Upper lobe of right lung (tissue), 1 donor: ENCODE results near the gene PI16. TPM values are rescaled to one million over a fixed set of nuclear protein-coding genes. Genes with fewer than 3 reads are reported as not detected.

Source experiments
- ATAC-seq: fragments of 200-7000 bp; cut with Tn5 transposase; one replicate; pipeline ENCODE4 v1.9.1; 2020; ENCODE audit warnings: mild to moderate bottlenecking, moderate library complexity
- DNase-seq: peaks from one replicate; pipeline ENCODE4 v3.0.0-alpha.2; 2020
- H3K27ac ChIP-seq: fragments of 200-600 bp; one replicate; pipeline ENCODE4 v1.8.0; 2022
- H3K27me3 ChIP-seq: fragments of 200-600 bp; one replicate; pipeline ENCODE4 v1.8.0; 2022; ENCODE audit warnings: mild to moderate bottlenecking
- H3K36me3 ChIP-seq: fragments of 200-600 bp; one replicate; pipeline ENCODE4 v1.8.0; 2022
- H3K4me1 ChIP-seq: fragments of 200-600 bp; one replicate; pipeline ENCODE4 v1.8.0; 2022
- H3K4me3 ChIP-seq: fragments of 200-600 bp; one replicate; pipeline ENCODE4 v1.8.0; 2022; ENCODE audit warnings: mild to moderate bottlenecking
- H3K9me3 ChIP-seq: fragments of 200-600 bp; one replicate; pipeline ENCODE4 v1.8.0; 2022
- intact Hi-C: fragments of 100-400 bp; cut with DNase I; formaldehyde crosslinking; loops from one replicate; pipeline ENCODE4 v1.11.0; 2022
- total RNA-seq: library from RNA; stranded (reverse); fragmentation: NEBNext Ultra II Directional; extraction: Animal tissue kit (Norgen Biotek cat#: 25700); gene quantifications from one replicate; pipeline ENCODE4 v1.2.1, GENCODE V29; 2021
- TF ChIP-seq, protein P1 (sequence below): fragments of 200-600 bp; IDR thresholded peaks from one replicate; pipeline ENCODE4 v1.8.0; 2022; ENCODE audit warnings: antibody characterized with exemption
- donor health status: DM: no; HTN: yes; CAD: no; lungs with severe emphysema.

PI16 gene
- total RNA-seq, 1 donor from 2014 or later: 3.4 TPM

GRCh38 chr6:36924778-36925374 is 29.7 kb upstream of the PI16 start:
- no peak for DNase-seq
- intact Hi-C loops: no loop called here
- ATAC-seq: no peak
- no peak overlapping the region for H3K27ac ChIP-seq
- H3K4me1 ChIP-seq: peaks cover 34% of the 10 kb centered on the region
- H3K9me3 ChIP-seq: no peaks in the 10 kb centered on the region
- H3K4me3 ChIP-seq: no peak overlapping the region
- H3K36me3 ChIP-seq: peaks cover 40% of the 10 kb centered on the region
- TF ChIP-seq, protein P1, sequence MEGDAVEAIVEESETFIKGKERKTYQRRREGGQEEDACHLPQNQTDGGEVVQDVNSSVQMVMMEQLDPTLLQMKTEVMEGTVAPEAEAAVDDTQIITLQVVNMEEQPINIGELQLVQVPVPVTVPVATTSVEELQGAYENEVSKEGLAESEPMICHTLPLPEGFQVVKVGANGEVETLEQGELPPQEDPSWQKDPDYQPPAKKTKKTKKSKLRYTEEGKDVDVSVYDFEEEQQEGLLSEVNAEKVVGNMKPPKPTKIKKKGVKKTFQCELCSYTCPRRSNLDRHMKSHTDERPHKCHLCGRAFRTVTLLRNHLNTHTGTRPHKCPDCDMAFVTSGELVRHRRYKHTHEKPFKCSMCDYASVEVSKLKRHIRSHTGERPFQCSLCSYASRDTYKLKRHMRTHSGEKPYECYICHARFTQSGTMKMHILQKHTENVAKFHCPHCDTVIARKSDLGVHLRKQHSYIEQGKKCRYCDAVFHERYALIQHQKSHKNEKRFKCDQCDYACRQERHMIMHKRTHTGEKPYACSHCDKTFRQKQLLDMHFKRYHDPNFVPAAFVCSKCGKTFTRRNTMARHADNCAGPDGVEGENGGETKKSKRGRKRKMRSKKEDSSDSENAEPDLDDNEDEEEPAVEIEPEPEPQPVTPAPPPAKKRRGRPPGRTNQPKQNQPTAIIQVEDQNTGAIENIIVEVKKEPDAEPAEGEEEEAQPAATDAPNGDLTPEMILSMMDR: no peak
- H3K27me3 ChIP-seq: no peaks in the 10 kb centered on the region

- intact Hi-C loops: no loop called here
- H3K9me3 ChIP-seq: no peaks in the 10 kb centered on the region
Observed at GRCh38 chr6:36925809-36926208, 28.7 kb upstream of the PI16 start.

DNA sequence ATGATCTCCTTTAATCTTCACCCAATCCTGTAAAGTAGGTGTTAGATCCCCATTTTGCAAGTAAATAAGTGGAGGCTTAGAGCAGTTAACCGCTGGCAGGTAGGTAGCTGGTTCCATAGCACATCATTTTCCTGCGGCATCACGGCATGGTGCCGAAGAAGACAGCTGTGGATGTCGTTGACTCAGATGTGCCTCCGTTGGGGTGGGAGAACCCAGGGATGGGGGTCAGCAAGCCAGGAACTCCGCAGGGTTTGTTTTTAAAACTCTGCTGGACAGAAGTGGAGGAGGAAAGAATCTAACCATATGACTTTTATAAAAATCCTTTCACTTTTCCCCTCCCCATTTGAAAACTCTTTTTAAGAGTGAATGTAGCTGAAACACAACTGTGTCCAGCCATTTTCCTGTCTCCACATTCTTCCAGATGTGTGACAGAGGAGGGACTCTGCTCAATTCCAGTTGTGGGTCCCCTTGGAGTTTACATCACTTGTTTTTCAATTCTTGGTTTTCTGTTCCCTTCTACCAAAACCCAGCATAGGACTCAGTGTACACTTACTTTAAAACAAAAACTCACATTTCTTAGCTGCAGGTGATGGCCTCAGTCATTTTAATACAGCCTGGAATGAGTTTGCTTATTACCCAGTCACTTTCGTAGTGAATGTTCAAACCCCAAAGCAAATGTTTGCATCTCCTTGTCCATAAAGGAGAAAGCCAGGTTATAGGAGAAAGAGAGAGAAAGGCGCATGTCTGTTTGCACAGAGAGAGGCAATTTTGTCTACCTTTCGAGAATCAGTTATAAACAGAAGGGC is 27.6 kb upstream of the PI16 start:
- Histone ChIP-seq H3K27me3 (no peaks in the 10 kb centered on the region), H3K36me3 (peaks cover 30% of the 10 kb centered on the region), H3K4me1 (peaks cover 22% of the 10 kb centered on the region), H3K4me3 (no peak overlapping the region), H3K27ac (peak overlapping the region; percentile 42), H3K9me3 (no peaks in the 10 kb centered on the region)
- TF ChIP-seq, protein P1: no peak
- no peak for DNase-seq
- intact Hi-C loops: no loop called here
- no peak for ATAC-seq

More at GRCh38 chr6:36925809-36926208, 28.7 kb upstream of the PI16 start:
- Histone ChIP-seq H3K4me1 (peaks cover 28% of the 10 kb centered on the region), H3K4me3 (no peak overlapping the region), H3K36me3 (peaks cover 31% of the 10 kb centered on the region), H3K27ac (no peak overlapping the region), H3K27me3 (no peaks in the 10 kb centered on the region)
- TF ChIP-seq, protein P1: no peak
- ATAC-seq (no peak), DNase-seq (no peak)

GRCh38 chr6:36927691-36928546 is 26.6 kb upstream of the PI16 start:
- no peaks in the 10 kb centered on the region for H3K9me3 ChIP-seq
- peaks cover 26% of the 10 kb centered on the region for H3K36me3 ChIP-seq
- H3K27ac ChIP-seq: peak overlapping the region; percentile 42
- no peaks in the 10 kb centered on the region for H3K27me3 ChIP-seq
- intact Hi-C loops: no loop called here
- H3K4me1 ChIP-seq: peaks cover 22% of the 10 kb centered on the region
- TF ChIP-seq, protein P1: no peak
- ATAC-seq (peak; percentile 34), DNase-seq (no peak)
- no peak overlapping the region for H3K4me3 ChIP-seq

GRCh38 chr6:36928547-36928918 is 26.0 kb upstream of the PI16 start:
- DNase-seq (no peak), ATAC-seq (peak; percentile 5)
- peaks cover 22% of the 10 kb centered on the region for H3K4me1 ChIP-seq
- H3K36me3 ChIP-seq: peaks cover 23% of the 10 kb centered on the region
- intact Hi-C loops: no loop called here
- TF ChIP-seq, protein P1: no peak
- no peaks in the 10 kb centered on the region for H3K27me3 ChIP-seq
- no peaks in the 10 kb centered on the region for H3K9me3 ChIP-seq
- H3K4me3 ChIP-seq: no peak overlapping the region
- no peak overlapping the region for H3K27ac ChIP-seq
